IMR-90 (cell line): ENCODE data around the gene JPH3.

Source experiments
- BHLHE40 ChIP-seq: fragments of 150-350 bp; IDR thresholded peaks from 2 replicates; pipeline ENCODE4 v1.6.1; 2016; ENCODE audit warnings: mild to moderate bottlenecking, low read depth, low read length
- CHD1 ChIP-seq: IDR thresholded peaks from 2 replicates; pipeline ENCODE4 v1.6.1; 2012; ENCODE audit warnings: low read depth, low read length, improper control_type of control experiment
- CTCF ChIP-seq: conservative IDR thresholded peaks from 2 replicates; pipeline ENCODE4 v1.5.1; 2012; ENCODE audit warnings: mild to moderate bottlenecking, low read depth, low read length, improper control_type of control experiment
- ELK1 ChIP-seq: fragments of 150-350 bp; IDR thresholded peaks from 2 replicates; pipeline ENCODE4 v1.6.1; 2016; ENCODE audit warnings: low read depth, mild to moderate bottlenecking, low read length, moderate library complexity, borderline replicate concordance
- FOS ChIP-seq: fragments of 150-350 bp; IDR thresholded peaks from 2 replicates; pipeline ENCODE4 v1.6.1; 2016; ENCODE audit warnings: low read depth, low read length
- MAFK ChIP-seq: IDR thresholded peaks from 2 replicates; pipeline ENCODE4 v1.6.1; 2012; ENCODE audit warnings: low read depth, low read length, improper control_type of control experiment
- MAZ ChIP-seq: IDR thresholded peaks from 2 replicates; pipeline ENCODE4 v1.6.1; 2012; ENCODE audit warnings: low read depth, mild to moderate bottlenecking, low read length, improper control_type of control experiment, moderate library complexity, borderline replicate concordance
- MXI1 ChIP-seq: IDR thresholded peaks from 2 replicates; pipeline ENCODE4 v1.6.1; 2012; ENCODE audit warnings: low read depth, mild to moderate bottlenecking, low read length, moderate library complexity, borderline replicate concordance
- POLR2A ChIP-seq: IDR thresholded peaks from 2 replicates; pipeline ENCODE4 v1.6.1; 2012; ENCODE audit warnings: mild to moderate bottlenecking, low read depth, low read length
- RAD21 ChIP-seq: IDR thresholded peaks from 2 replicates; pipeline ENCODE4 v1.6.1; 2012; ENCODE audit warnings: low read length, improper control_type of control experiment
- RCOR1 ChIP-seq: IDR thresholded peaks from 2 replicates; pipeline ENCODE4 v1.6.1; 2012; ENCODE audit warnings: mild to moderate bottlenecking, low read length, improper control_type of control experiment; ENCODE audit not compliant: insufficient replicate concordance
- RFX5 ChIP-seq: IDR thresholded peaks from 2 replicates; pipeline ENCODE4 v1.8.0; 2012; ENCODE audit warnings: low read depth, mild to moderate bottlenecking, low read length, moderate library complexity
- SMC3 ChIP-seq: fragments of 150-350 bp; IDR thresholded peaks from 2 replicates; pipeline ENCODE4 v1.6.1; 2016; ENCODE audit warnings: low read depth, mild to moderate bottlenecking, antibody characterized with exemption, low read length, moderate library complexity
- USF2 ChIP-seq: fragments of 150-350 bp; IDR thresholded peaks from 2 replicates; pipeline ENCODE4 v1.6.1; 2017; ENCODE audit warnings: mild to moderate bottlenecking, antibody characterized with exemption, low read length, low read depth

- TF ChIP-seq CTCF, result no peak
- no peak for TF ChIP-seq USF2
- no peak for TF ChIP-seq FOS
- TF ChIP-seq RFX5, result no peak
- no peak for TF ChIP-seq POLR2A
- no peak for TF ChIP-seq ELK1
- TF ChIP-seq SMC3, result no peak
- TF ChIP-seq MAFK, result no peak
- TF ChIP-seq CHD1, result no peak
- TF ChIP-seq MXI1, result no peak
- no peak for TF ChIP-seq MAZ
- TF ChIP-seq RAD21, result no peak
- TF ChIP-seq RCOR1, result no peak
- no peak for TF ChIP-seq BHLHE40
Observed at GRCh38 chr16:87690911-87691685, 88.8 kb downstream of the JPH3 start.
